HG02943 (cell line): Measurements from ENCODE around the gene KCNMA1.

Source experiments
- ATAC-seq: cut with Tn5 transposase; IDR thresholded peaks from one replicate; pipeline ENCODE4 v1.9.1; 2021; ENCODE audit warnings: mild to moderate bottlenecking, low read depth, moderate library complexity; ENCODE audit not compliant: unreplicated experiment

Gene KCNMA1

GRCh38 chr10:77267703-77268675 lies 369.6 kb downstream of the KCNMA1 start:
- no peak for ATAC-seq

- no peak for ATAC-seq
Observed at GRCh38 chr10:77266242-77266641, 371.4 kb downstream of the KCNMA1 start.

- no peak for ATAC-seq
Observed at GRCh38 chr10:77264527-77264926, 373.1 kb downstream of the KCNMA1 start.

GRCh38 chr10:77264107-77264506 lies 373.5 kb downstream of the KCNMA1 start:
- ATAC-seq: no peak

GRCh38 chr10:77263700-77264099 lies 373.9 kb downstream of the KCNMA1 start:
- no peak for ATAC-seq

GRCh38 chr10:77261146-77261545 lies 376.5 kb downstream of the KCNMA1 start:
- no peak for ATAC-seq

GRCh38 chr10:77259171-77259874 lies 378.3 kb downstream of the KCNMA1 start:
- no peak for ATAC-seq

- no peak for ATAC-seq
Observed at GRCh38 chr10:77256346-77256745, 381.3 kb downstream of the KCNMA1 start.

- no peak for ATAC-seq
Observed at GRCh38 chr10:77253556-77254064, 384.0 kb downstream of the KCNMA1 start.

- ATAC-seq: no peak
Observed at GRCh38 chr10:77253147-77253545, 384.5 kb downstream of the KCNMA1 start.

- ATAC-seq: no peak
Observed at GRCh38 chr10:77252380-77253146, 385.0 kb downstream of the KCNMA1 start.

GRCh38 chr10:77251297-77252013 lies 386.2 kb downstream of the KCNMA1 start:
- no peak for ATAC-seq

GRCh38 chr10:77249901-77250459 lies 387.6 kb downstream of the KCNMA1 start:
- ATAC-seq: no peak

GRCh38 chr10:77248104-77248790 lies 389.4 kb downstream of the KCNMA1 start:
- no peak for ATAC-seq

GRCh38 chr10:77247031-77247990 lies 390.3 kb downstream of the KCNMA1 start:
- ATAC-seq: no peak

- no peak for ATAC-seq
Observed at GRCh38 chr10:77245953-77246352, 391.7 kb downstream of the KCNMA1 start.

- no peak for ATAC-seq
Observed at GRCh38 chr10:77244746-77245145, 392.9 kb downstream of the KCNMA1 start.

GRCh38 chr10:77244286-77244685 lies 393.3 kb downstream of the KCNMA1 start:
- ATAC-seq: no peak
